NCI-H748 (cell line): Measurements from ENCODE around the gene CRNKL1.

Experiments used
- DNase-seq: peaks from one replicate; lab custom pipeline; 2025; ENCODE audit not compliant: unreplicated experiment; lab: John Stamatoyannopoulos, UW

Gene CRNKL1

GRCh38 chr20:20063941-20064702 is 11.9 kb upstream of the CRNKL1 start:
- no peak for DNase-seq

GRCh38 chr20:20060234-20060998 is 8.2 kb upstream of the CRNKL1 start:
- DNase-seq, result peak; percentile 72

GRCh38 chr20:20051767-20052073 is 546 bp downstream of the CRNKL1 start:
- no peak for DNase-seq

DNA sequence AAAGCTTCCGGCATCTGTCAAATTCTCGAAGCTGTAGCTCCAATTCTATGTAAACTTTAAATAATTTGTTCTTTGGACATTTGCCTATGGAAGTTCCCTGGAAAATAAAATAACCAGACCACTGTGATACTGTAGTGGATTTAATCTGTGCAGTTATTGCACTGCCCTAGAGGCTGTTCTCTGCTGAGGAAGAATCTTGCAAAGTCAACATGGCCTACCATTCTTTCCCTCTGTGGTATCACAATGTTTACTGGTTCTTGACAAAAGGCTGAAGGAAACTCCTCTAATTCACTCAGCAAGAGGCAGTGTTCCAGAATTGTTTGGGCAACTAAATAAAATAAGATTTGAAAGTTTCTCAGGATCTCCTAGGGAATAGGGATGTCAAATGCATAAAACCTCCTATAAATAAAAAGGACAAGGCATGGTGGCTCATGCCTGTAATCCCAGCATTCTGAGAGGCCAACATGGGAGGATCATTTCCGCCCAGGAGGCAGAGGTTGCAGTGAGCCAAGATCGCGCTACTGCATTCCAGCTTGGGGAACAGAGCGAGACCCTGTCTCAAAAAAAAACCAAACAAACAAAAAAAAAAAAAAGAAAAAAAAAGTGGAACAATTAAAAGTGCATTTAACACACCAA is 12.4 kb downstream of the CRNKL1 start:
- DNase-seq, result no peak

GRCh38 chr20:20038586-20038985 is 13.7 kb downstream of the CRNKL1 start:
- no peak for DNase-seq

- no peak for DNase-seq
These were observed 14.3 kb downstream of the CRNKL1 start for GRCh38 chr20:20037960-20038359.

DNA sequence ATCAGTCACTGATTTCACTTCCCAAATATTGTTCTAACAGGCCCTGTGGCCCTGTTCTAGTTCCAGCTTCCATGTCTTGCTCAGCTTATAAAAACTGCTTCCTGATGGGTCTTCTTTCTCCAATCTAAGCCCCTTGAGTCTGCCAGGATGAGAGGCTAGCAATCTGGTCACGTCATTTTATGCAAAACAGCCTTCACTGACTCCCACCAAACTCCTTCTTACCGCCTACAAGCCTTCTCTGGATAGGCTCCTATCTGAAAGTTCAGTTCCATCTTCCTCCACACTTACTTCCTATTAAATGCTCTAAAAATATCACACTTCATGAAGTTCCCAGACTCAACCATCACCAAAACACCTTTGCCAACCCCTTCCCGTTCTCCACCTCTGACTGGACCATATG is 15.5 kb downstream of the CRNKL1 start:
- no peak for DNase-seq

GRCh38 chr20:20034486-20034885 is 17.8 kb downstream of the CRNKL1 start:
- DNase-seq, result no peak

DNA sequence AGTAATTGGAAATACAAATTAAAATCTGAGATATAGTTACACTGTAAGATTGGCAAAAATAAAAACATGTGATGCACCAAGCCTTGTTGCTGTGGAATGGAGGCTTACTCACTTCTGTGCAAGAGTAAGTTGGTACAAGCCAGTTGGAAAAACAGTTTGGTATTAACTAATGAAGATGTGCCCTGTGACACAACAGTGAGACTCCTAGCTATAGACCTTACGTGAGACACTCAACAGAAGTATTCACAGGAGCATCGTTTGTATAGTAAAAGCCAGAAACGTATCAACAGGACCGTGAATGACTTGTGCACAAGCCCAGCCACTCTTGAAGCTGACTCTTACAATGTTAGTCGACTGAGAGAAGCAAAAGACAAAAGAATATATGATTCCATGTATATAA is 20.5 kb downstream of the CRNKL1 start:
- DNase-seq, result no peak

DNA sequence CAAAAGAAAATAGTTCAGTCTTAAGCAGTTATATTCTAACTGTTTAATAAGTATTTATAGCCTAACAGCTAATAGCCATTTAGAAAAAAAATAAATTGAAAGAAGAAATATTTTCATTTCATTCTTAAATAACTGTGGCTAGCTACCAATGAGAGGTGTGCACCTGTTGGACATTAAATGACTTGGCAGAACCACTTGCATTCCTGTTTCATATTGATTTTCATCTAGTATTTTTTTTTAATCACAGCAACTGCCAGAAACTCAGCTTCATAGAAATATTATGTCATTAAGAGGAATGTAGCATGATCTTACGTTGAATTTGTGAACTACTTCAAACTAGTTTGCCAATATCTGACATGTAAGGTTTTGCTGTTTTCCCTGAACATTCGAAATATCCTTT is 25.0 kb downstream of the CRNKL1 start:
- no peak for DNase-seq

- DNase-seq, result no peak
These were observed 27.3 kb downstream of the CRNKL1 start for GRCh38 chr20:20024942-20025341.

DNA sequence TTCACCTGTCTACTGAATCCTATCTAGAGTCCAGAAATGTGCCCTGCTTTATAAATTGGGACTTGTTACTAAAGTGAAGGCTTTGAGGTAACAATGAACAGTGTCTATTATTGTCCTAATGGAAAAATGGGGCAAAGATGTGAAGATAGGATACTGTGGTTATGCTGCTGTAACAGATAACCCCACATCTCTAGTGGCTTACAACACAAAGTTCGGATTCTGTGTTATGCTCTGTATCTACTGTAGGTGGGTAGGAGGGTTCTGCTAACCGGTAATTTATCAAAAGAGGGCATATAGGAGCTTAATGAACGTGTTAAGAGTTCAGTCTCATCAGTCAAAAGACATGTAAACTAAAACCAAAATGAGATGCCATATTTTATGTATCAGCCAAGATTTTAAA is 28.9 kb downstream of the CRNKL1 start:
- DNase-seq, result no peak

DNA sequence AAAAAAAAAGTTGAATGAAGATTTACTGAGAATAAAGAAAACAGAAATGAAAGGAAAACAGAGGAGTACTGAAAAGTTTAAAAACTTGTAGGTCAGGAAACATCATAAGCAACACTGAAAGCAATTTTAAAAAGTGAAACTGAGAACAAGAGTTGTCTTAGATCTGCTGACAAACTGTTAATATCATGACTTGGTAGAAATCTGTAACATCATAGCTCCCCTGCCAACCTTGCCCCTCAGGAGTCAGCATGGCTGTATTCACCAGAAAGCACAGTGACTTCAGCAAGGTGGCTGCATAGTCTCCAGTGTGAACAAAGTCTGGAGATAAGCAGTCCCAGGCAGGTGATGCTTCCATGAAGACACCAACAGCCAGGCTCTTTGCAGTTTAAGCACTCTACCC is 29.8 kb downstream of the CRNKL1 start:
- DNase-seq, result no peak

GRCh38 chr20:20021835-20022234 is 30.4 kb downstream of the CRNKL1 start:
- DNase-seq, result no peak

DNA sequence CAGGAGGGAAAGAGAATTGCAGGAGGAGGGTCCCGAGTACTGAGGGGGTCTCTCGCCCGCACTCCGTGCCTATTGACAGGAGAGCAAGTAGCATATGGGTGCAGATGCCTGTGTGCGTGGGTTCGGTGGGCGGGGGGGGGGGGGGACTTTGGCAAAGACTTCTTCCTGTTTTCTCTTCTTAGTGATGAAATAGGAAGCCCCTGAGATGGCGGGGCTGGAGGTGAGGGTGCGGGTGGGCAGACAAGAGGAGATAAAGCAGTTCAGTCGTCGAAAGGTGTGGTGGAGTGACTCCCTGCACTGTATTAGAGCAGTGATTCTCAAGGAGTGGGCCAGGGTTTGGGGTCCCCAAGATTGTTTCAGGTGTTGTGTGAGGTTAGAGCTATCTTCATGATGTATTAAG is 31.4 kb downstream of the CRNKL1 start:
- no peak for DNase-seq

DNA sequence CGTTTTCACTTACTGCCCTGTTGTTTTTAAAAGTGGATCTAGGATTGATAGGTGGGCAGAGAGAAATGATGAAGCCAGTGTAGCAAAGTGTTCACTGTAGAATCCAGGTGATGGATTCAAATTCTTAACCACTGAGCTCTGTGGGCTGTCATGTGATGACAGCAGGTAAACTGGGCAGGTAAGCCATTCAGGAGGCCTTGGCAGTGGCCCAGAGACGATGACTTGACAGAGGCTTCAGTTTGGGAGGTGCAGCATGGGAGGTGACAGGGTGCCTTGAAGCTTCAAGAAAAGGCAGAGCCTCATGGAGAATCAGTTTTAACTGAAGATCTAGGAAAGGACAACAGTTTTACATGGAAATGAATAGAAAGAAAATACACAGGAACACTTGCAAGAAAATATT is 33.1 kb downstream of the CRNKL1 start:
- DNase-seq, result no peak

GRCh38 chr20:20018366-20018765 is 33.9 kb downstream of the CRNKL1 start:
- no peak for DNase-seq

GRCh38 chr20:20017844-20018185 is 34.5 kb downstream of the CRNKL1 start:
- peak; percentile 63 for DNase-seq

- DNase-seq, result peak; percentile 99
These were observed 35.0 kb downstream of the CRNKL1 start, which contains the start of gene NAA20 for GRCh38 chr20:20017001-20017843. Gene NAA20, plus strand, starts transcription at chr20:20017362. Its CDS starts 35 bp downstream, at chr20:20017397.

DNA sequence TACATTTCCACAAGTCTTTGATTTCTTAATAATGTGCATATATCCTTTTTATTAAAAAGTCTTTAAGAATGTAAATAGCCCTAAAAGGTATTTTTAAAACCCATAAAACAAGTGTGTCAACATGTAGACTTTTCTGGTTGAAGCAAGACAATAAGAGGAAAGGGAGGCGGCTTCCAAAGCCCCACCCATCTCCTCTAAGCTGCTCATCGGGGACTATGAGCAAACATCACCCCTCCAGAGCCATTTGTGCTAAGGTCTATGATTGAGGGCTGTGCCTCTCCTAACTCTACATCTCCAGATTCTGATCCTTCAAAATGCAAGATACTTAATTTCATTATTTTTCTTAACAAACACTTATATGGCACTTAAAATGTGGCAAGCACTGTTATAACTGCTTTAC is 37.6 kb downstream of the CRNKL1 start:
- peak; percentile 68 for DNase-seq

DNA sequence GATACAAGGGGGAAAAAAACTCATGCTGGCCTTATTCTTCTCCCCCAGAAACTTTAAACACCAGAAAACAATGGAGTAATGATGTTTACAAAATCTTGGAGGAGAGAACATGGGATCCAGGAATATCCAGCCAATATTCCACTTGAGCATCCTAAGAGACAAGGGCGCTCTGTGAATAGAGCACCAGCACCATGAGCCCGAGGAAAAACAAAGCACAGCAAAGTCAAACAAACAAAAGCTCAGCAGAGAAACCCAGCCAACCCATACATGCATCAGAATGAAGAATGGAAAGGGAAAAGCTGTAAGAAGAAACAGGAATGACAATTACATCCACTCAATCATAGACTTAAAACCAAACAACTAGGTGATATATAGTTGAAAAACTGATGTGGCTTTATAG is 39.7 kb downstream of the CRNKL1 start:
- peak; percentile 28 for DNase-seq
